Vagina (tissue), 2 donors: ENCODE measurements around the gene REN.

Experiments used
- POLR2A ChIP-seq, 2 donors: fragments of 450-650 bp; IDR thresholded peaks; one replicate each; pipeline ENCODE4 v1.6.1; 2017; ENCODE audit warnings: antibody characterized with exemption in 2 of 2, mild to moderate bottlenecking in 2 of 2, moderate library complexity in 2 of 2
- POLR2AphosphoS5 ChIP-seq, 2 donors: sonication (generic); formaldehyde crosslinking; IDR thresholded peaks; one replicate each; pipeline ENCODE4 v1.9.0; 2017; ENCODE audit warnings: antibody characterized with exemption in 2 of 2, mild to moderate bottlenecking in 2 of 2, low read depth in 1 of 2; ENCODE audit not compliant: insufficient read depth in 1 of 2
- TF ChIP-seq, protein P1 (sequence below), 3 experiments: fragments of 450-650 bp in 2 of 3; fragments of 200-600 bp in 1 of 3; sonication (generic) in 1 of 3; IDR thresholded peaks; one replicate each; pipeline ENCODE4 v1.5.1; 2017 to 2019; ENCODE audit warnings: antibody characterized with exemption in 3 of 3, mild to moderate bottlenecking in 2 of 3, moderate library complexity in 2 of 3

DNA sequence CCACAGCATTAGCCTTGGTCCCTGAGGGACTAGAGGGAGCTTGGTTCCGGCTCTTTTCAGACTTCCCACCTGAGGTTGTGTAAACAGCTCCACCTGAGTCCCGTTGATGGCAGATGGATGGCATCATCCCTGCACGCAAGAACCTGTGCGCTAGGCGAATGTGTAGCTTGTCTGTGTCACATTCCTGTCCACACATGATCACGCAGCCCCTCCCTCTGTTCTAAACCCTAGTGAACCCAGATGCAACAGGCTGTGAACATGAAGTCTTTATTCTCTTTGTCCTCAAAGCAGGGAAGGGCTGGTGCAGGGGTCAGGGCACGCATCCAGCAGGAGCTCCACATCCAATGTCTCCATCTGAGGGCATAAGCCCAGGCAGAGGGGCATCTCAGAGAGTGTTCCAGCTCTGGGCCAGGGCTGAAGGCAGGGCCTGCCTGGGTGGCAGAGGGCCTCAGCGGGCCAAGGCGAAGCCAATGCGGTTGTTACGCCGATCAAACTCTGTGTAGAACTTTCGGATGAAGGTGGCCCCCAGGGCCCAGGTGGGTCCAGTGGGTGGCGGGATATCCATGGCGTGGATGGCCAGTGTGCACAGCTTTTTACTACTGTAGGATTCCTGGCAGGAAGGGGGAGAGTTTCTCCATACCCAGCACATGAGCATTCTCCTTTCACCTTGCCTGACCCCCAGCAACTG, 11.4 kb downstream of the REN start:
- TF ChIP-seq, protein P1, sequence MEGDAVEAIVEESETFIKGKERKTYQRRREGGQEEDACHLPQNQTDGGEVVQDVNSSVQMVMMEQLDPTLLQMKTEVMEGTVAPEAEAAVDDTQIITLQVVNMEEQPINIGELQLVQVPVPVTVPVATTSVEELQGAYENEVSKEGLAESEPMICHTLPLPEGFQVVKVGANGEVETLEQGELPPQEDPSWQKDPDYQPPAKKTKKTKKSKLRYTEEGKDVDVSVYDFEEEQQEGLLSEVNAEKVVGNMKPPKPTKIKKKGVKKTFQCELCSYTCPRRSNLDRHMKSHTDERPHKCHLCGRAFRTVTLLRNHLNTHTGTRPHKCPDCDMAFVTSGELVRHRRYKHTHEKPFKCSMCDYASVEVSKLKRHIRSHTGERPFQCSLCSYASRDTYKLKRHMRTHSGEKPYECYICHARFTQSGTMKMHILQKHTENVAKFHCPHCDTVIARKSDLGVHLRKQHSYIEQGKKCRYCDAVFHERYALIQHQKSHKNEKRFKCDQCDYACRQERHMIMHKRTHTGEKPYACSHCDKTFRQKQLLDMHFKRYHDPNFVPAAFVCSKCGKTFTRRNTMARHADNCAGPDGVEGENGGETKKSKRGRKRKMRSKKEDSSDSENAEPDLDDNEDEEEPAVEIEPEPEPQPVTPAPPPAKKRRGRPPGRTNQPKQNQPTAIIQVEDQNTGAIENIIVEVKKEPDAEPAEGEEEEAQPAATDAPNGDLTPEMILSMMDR (IDR thresholded peaks at IDR 0.05) = no peak
- TF ChIP-seq POLR2AphosphoS5 (IDR thresholded peaks at IDR 0.05; ENCODE audit: insufficient read depth in 1 of 2, low read depth in 1 of 2) (peak in 1 of 2 donors; percentile 61), POLR2A (IDR thresholded peaks at IDR 0.05) (no peak)
